Ureter (tissue), 1 donor: ENCODE results near the gene ZFYVE28. TPM values are rescaled to one million over a fixed set of nuclear protein-coding genes. Genes with fewer than 3 reads are reported as not detected.

ENCODE experiments used
- DNase-seq: peaks from one replicate; pipeline ENCODE4 v3.0.0-alpha.2; 2020; ENCODE audit warnings: low spot score
- total RNA-seq: library from RNA; stranded (reverse); gene quantifications from one replicate; pipeline ENCODE4 v1.2.4, GENCODE V29; 2023
- donor health status: DM: yes; HTN: yes; CAD: no.

ZFYVE28 gene
- total RNA-seq, 1 donor from 2014 or later: 19.8 TPM

DNA sequence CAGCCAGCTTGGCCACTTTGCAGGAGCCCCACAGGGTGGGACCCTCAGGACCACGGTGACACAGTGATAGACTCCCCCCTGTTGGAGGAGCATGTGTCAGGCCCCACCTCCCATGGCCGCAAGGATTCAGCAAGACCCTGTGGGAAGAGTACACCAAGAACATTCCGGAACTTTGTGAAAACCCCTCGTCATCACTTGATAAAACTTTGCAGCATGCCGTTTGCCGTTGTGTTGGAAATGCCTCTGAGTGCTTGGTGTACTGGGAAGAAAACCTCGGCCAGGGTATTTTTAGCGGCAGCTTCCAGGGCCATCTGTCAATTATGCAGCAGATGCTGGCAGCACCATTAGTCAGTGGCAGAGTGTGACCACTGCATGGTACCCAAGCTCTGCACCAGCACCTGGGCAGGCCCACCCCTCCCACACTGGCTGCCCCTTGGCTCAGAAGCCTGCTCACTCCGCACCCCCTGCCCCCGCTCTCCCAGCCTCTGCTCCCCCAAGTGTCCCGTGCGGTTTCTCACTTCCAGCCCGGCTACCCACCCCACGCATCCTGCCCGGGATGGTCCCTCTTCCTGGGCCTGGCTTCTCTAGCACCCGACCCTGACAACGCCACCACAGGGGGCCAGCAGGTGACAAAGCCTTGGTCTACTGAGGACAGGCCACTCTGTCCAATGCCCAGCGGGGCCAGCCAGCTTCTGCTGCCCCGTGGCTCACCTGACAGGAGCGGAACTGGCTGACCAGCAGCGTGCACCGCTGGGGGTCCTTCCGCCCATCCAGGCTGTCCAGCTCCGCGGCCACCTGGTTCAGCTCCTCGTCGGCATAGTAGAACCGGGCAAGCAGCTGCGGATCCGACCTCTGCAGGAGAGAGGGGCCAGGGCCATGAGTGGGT lies 65.0 kb downstream of the ZFYVE28 start:
- DNase-seq: no peak

- DNase-seq: no peak
Observed at GRCh38 chr4:2352729-2353221, 65.7 kb downstream of the ZFYVE28 start.

- DNase-seq: peak; percentile 42
Observed at GRCh38 chr4:2352171-2352570, 66.3 kb downstream of the ZFYVE28 start.

DNA sequence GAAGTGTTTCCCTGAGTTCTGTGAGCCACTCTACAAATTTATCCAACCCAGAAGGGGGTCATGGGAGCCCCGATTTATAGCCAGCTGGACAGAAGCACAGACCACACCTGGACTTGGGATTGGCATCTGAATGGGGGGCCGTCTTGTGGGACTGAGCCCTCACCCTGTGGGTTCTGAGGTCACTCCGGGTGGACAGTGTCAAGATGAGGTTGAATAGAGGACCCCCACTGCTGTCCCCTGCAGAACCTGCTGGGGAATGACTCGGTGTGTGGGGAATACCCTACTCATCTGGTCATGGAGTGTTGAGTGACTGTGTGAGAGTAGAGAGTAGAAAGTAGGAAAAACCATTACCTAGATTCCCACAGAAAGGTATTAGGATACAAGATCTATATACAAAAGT lies 67.5 kb downstream of the ZFYVE28 start:
- DNase-seq: no peak

DNA sequence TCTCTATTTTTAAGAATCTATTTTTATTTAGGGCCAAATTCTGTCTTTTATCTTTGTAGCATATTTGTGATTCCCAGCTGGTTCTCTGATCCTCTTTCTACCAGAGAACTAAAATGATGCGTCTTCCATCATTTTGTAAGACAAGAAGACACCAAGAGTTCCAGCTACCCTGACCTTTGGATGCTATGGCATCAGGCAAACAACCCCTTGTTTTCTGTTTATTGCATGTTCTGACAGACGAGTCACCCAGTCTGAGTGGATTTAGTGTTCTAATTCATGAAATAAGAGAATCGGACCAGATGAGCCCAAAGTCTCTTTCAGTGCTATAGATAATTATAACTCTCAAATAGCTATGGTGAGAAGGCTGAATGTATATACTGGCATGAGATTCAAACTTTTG lies 69.7 kb downstream of the ZFYVE28 start:
- DNase-seq: no peak

DNA sequence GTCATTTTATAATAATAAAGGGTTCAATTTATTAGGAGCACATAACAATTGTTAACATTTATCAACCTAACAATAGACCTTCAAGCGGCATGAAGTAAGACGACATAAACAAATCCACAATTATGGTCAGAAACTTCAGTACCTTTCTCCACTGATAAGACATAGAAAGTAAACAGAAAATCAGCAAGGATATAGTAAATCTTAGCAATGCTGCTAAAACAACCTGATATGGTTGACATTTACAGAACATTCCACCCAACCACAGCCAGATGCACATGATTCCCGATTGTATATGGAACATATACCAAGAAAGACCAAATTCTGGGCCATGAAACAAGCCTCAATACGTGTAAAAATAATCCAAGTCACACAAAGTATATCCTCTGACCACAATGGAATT lies 71.3 kb downstream of the ZFYVE28 start:
- no peak for DNase-seq

GRCh38 chr4:2343476-2343875 lies 75.0 kb downstream of the ZFYVE28 start:
- no peak for DNase-seq

DNA sequence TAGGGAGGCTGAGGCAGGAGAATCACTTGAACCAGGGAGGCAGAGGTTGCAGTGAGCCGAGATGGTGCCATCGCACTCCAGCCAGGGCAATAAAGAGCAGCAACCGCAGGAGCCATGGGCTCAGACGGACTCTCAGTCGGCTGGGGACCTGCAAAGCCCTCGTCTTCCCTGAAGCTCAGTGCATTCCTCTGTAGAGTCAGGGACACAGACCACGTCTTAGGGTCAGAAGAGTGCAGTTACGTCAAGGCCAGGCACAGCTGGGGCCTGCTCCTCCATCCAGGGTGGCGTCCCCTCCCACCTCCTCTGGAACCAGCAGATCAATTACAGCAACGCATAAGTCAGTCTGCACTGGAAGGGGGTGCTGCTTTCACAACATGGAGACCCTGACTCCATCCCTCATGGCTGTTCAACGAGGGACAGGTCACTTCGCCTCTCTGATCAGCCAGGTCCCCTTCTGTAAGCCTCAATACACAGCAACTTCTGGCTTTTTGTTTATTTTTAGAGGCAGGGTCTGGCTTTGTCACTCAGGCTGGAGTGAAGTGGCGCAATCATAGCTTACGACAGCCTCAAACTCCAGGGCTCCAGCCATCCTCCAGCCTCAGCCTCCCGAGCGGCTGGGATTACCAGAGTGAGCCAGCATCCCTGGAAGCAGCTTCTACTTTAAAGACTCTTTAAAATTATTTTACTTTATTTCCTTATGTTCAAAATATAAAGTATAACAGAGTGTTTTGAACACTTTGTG lies 76.4 kb downstream of the ZFYVE28 start:
- DNase-seq: no peak

- DNase-seq: peak; percentile 37
Observed at GRCh38 chr4:2341261-2341841, 77.1 kb downstream of the ZFYVE28 start.

DNA sequence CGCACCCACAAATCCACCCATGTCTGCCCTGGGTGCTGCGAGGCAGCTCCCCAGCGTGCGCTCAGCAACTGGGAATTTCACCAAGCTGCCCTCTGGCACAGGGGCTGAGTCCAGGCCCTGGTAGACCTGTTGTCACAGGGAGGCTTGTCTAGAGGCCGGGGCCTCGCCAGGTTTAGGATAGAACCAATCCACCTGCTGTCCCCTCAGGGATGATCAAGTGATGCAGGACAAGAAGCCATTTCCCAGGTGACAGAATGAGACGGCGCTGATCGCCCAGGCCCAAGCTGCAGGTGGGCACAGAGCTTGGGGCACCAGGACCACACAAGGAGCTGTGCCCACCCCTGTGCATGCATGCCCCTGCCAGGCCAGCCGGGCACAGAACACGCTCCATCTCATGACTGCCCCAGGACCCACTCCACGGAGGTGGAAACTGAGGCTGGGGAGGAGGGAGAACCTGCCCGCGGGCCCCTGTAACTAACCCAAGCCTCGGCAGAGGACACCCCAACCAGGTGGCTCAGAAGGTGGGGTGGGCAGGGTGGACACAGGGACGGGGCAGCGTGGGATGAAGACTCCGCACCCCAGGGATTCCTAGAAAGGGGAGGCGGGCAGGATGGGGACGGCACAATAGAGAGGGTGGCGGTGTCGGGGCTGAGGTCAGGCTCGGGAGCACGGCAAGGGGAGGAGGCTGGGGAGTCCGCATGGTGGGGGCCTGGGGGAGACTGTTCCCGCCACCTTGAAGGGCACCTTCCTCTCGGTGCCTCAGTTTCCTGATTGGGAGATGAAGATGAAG lies 78.0 kb downstream of the ZFYVE28 start:
- peak; percentile 35 for DNase-seq

- peak; percentile 38 for DNase-seq
Observed at GRCh38 chr4:2339458-2340271, 78.8 kb downstream of the ZFYVE28 start.

DNA sequence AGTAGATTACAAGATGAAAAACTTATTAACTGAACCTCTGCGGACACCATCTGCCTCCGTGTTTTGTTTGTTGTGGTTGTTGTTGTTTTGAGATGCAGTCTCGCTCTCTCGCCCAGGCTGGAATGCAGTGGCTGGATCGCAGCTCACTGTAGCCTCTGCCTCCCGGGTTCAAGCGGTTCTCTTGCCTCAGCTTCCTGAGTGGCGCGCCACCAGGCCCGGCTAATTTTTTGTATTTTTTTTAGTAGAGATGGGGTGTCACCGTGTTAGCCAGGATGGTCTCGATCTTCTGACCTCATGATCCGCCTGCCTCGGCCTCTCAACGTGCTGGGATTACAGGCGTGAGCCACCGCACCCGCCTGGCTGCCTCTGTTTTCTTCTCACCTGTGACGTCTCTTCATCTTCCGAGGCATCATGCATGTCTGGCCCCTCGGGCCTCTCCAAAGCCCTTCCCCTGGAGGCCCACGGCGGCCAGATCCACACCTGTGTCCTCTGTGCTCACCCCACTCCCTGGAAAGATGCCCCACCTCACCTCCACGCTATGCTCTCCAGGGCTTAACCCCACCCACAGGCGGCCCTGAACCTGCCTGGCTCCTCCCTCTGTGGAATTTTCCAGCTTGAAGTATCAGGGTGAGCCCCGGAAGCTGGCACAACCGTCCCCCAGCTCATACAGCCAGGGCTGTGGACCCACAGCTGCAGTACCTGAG lies 79.5 kb downstream of the ZFYVE28 start:
- DNase-seq: peak; percentile 38

DNA sequence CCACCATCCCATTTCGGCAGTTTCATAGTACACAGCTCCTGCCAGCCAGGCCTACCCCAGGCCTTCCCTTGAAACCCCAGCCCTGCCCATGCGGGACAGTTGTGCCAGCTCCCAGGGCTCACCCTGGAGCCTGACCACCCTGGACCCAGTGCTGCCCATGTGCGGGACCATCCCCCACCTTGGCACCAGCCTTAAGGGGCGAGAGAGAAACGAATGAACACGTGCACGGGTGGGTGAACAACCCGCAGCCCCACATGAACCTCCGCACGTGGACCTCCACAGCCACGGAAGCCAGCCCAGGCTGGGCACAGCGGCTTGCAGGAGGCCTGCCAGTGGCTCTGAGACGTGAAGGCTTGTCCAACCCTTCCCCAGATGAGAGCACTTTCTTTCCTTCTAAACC lies 80.5 kb downstream of the ZFYVE28 start:
- no peak for DNase-seq

DNA sequence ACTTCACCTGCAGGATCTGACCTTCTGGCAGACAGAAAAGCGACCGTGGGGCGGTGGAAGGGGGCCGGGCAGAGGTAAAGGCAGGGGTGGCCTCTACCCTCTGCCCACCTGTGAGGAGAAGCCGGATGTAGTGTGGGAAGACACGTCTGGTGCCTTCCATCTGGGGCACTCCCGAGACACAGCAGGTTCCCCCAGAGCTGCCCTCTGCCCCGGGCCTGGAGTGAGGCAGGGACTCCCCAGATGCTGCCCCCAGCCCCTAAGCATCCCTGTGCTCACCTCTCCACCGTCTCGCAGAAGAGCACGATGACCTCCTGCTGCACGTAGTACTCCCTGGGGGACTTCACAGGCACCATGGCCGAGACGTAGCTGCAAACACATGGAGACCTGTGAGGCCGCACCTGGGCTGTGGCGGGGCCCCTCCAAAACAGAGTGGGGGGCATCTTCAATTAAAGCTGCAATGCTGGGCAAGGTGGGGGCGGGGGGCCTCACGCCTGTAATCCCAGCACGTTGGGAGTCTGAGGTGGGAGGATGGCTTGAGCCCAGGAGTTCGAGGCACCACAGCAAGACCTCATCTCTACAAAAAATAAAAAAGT lies 81.2 kb downstream of the ZFYVE28 start:
- peak; percentile 37 for DNase-seq

DNA sequence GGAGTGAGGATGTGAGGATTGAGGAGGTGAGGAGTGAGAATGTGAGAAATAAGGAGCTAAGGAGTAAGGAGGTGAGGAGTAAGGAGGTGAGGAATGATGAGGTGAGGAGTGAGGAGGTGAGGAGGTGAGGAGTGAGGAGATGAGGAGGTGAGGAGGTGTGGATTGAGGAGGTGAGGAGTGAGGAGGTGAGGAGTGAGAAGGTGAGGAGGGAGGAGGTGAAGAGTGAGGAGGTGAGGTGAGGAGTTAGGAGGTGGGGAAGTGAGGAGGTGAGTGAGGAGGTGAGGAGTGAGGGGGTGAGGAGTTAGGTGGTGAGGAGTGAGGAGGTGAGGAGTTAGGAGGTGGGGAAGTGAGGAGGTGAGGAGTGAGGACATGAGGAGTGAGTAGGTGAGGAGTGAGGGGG lies 81.8 kb downstream of the ZFYVE28 start:
- DNase-seq: no peak

DNA sequence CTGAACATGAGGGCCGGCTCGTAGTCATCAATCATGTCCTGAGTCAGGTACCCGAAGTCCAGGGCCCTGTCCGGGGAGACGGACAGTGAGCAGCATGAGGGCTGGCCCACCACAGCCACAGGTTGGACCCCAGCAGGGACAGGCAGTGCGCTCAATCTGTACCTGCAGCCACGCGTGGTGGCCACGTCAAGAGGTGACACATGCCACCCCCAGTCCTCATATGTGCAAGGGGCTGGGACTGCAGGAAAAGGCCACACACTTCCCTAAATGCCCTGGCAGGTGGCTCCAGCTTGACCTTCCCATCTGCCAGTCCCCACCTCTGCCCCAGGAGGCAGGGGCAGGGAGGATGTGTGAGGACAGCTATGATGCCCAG lies 82.7 kb downstream of the ZFYVE28 start:
- no peak for DNase-seq

DNA sequence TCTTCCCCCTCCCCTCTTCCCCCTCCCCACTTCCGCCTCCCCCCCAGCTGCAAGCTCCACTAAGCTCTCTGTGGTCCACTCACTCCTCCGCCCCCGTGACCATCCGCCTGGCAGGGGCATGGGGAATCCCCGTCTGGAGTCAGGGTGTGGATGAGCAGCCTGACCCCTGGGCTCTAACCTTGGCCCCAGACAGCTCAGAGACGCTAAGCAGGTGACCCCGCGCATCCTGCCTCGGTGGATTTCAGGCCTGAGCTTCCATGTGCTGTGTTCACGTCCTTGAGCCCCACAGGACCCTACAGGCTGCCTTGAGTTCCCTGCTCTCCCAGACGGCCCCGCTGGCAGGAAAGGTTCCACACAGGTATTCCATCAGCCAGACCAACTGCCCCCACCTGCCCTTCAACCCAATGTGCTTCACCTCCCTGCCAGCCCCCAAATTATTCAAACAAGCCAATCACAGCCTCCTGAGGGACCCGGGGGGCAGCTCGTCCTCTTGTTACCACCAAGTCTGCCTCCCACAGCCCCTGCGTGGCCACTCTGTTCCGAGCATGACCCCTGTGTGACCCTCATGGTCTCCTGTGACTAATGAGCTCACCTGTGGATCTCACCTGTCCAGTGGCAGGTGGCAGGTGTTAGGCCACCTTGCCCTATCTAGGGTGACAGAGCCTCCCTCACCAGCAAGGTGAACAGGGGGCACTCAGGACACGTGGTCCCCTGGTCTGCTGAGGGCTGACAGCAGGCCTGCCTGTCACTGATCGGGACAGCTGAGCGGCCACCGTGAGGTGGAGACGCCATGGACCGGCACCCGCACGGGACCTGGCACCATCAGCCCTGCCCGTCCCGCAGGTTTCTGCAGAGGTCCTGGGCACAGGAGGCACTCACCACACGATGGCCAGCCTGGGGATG lies 83.4 kb downstream of the ZFYVE28 start:
- peak; percentile 32 for DNase-seq

DNA sequence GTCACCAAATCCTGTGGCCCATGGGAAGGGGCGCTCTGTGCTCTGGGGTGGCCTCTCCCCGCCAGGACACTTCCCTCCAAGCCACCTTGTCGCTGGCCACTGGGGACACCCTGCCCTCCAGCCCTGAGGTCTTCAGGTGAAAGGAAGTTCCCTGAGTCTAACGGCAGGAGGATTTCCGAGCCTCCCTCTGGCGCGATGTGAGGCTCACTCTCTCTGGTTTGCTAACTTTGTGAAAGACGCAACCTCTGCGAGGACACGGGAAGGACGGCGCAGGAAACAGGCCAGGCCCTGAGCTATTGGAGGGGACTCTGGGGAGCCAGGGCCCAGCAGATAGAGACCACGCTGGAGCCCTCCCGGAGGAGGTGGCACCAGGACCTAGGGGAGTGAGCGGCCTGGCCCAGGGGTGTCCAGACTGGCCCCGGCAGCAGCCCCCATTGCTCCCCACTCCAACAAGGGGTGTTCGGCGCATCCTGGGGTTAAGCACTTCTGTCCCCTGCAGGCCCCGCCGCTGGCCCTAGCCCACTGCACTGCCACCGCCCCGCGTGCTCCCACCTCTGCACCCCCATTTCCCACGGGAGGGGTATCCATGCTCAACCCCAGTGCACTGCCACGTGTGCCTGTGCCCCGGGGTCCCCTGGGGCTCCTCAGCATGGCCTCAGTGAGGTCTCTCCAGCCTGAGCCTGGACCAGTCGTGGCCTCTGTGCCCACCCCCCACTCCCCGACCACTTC lies 84.4 kb downstream of the ZFYVE28 start:
- DNase-seq: peak; percentile 34
